Measurements from ENCODE around the gene MCM10. TPM values are rescaled to one million over a fixed set of nuclear protein-coding genes. Genes with fewer than 3 reads are reported as not detected.

Gene MCM10
- total RNA-seq, 1 donor from 2014 or later, result 0.98 TPM

GRCh38 chr10:13118784-13119410 is 42.5 kb upstream of the MCM10 start:
- intact Hi-C loops (cut with DNase I), result no loop called here
- Histone ChIP-seq H3K36me3 (peaks cover 0 to 66% of the 10 kb centered on the region in 2 donors), H3K9me3 (no peaks in the 10 kb centered on the region), H3K4me3 (no peak overlapping the region), H3K27ac (no peak overlapping the region), H3K4me1 (peaks cover 8% of the 10 kb centered on the region), H3K27me3 (no peaks in the 10 kb centered on the region)
- TF ChIP-seq POLR2AphosphoS5 (IDR thresholded peaks at IDR 0.05; ENCODE audit: insufficient read depth in 1 of 2, low read depth in 1 of 2) (no peak), CTCF (IDR thresholded peaks at IDR 0.05) (no peak), POLR2A (IDR thresholded peaks at IDR 0.05) (no peak)
- DNase-seq (ENCODE audit: extremely low spot score in 2 of 2), result no peak

- intact Hi-C loops (cut with DNase I), result no loop called here
- H3K4me1 ChIP-seq, result peaks cover 8% of the 10 kb centered on the region
- TF ChIP-seq CTCF (IDR thresholded peaks at IDR 0.05) (no peak), POLR2AphosphoS5 (IDR thresholded peaks at IDR 0.05; ENCODE audit: insufficient read depth in 1 of 2, low read depth in 1 of 2) (peak in 1 of 2 donors; percentile 48)
- H3K27ac ChIP-seq, result peak overlapping the region; percentile 10
- H3K9me3 ChIP-seq, result no peaks in the 10 kb centered on the region
- no peak for DNase-seq (ENCODE audit: extremely low spot score in 2 of 2)
- H3K36me3 ChIP-seq, result peaks cover 0 to 78% of the 10 kb centered on the region in 2 donors
- no peaks in the 10 kb centered on the region for H3K27me3 ChIP-seq
- no peak overlapping the region for H3K4me3 ChIP-seq
These were observed 40.4 kb upstream of the MCM10 start for GRCh38 chr10:13120786-13121499.

- Histone ChIP-seq H3K27ac (peak overlapping the region; percentile 10), H3K9me3 (no peaks in the 10 kb centered on the region), H3K4me1 (peaks cover 8% of the 10 kb centered on the region), H3K36me3 (peaks cover 0 to 77% of the 10 kb centered on the region in 2 donors), H3K27me3 (no peaks in the 10 kb centered on the region), H3K4me3 (no peak overlapping the region)
- no peak for DNase-seq (ENCODE audit: extremely low spot score in 2 of 2)
- intact Hi-C loops (cut with DNase I), result no loop called here
- TF ChIP-seq CTCF (IDR thresholded peaks at IDR 0.05) (no peak), POLR2AphosphoS5 (IDR thresholded peaks at IDR 0.05; ENCODE audit: insufficient read depth in 1 of 2, low read depth in 1 of 2) (no peak), POLR2A (IDR thresholded peaks at IDR 0.05) (no peak)
These were observed 39.9 kb upstream of the MCM10 start for GRCh38 chr10:13121500-13121854.

- no peak overlapping the region for H3K27ac ChIP-seq
- no peak overlapping the region for H3K4me3 ChIP-seq
- no peaks in the 10 kb centered on the region for H3K4me1 ChIP-seq
- no peak for TF ChIP-seq POLR2AphosphoS5 (IDR thresholded peaks at IDR 0.05; ENCODE audit: insufficient read depth in 1 of 2, low read depth in 1 of 2)
- TF ChIP-seq CTCF (IDR thresholded peaks at IDR 0.05), result no peak
- no peak for TF ChIP-seq POLR2A (IDR thresholded peaks at IDR 0.05)
- peaks cover 0 to 75% of the 10 kb centered on the region in 2 donors for H3K36me3 ChIP-seq
- intact Hi-C loops (cut with DNase I), result no loop called here
- no peaks in the 10 kb centered on the region for H3K9me3 ChIP-seq
- no peak for DNase-seq (ENCODE audit: extremely low spot score in 2 of 2)
- H3K27me3 ChIP-seq, result no peaks in the 10 kb centered on the region
These were observed 24.7 kb upstream of the MCM10 start for GRCh38 chr10:13136651-13137050.

GRCh38 chr10:13139150-13139549 is 22.2 kb upstream of the MCM10 start:
- TF ChIP-seq CTCF (IDR thresholded peaks at IDR 0.05) (no peak), POLR2A (IDR thresholded peaks at IDR 0.05) (no peak), POLR2AphosphoS5 (IDR thresholded peaks at IDR 0.05; ENCODE audit: insufficient read depth in 1 of 2, low read depth in 1 of 2) (no peak)
- Histone ChIP-seq H3K4me1 (no peaks in the 10 kb centered on the region), H3K36me3 (peaks cover 0 to 50% of the 10 kb centered on the region in 2 donors), H3K4me3 (no peak overlapping the region), H3K27ac (no peak overlapping the region), H3K27me3 (no peaks in the 10 kb centered on the region), H3K9me3 (no peaks in the 10 kb centered on the region)
- no peak for DNase-seq (ENCODE audit: extremely low spot score in 2 of 2)
- intact Hi-C loops (cut with DNase I), result no loop called here

Measured in vagina (tissue), 2 donors.